B cell (primary cell): Measurements from ENCODE around the gene PPP1R3E.

Source experiments
- CTCF ChIP-seq: fragments of 200-600 bp; IDR thresholded peaks from one replicate; pipeline ENCODE4 v1.8.0; 2022; ENCODE audit warnings: antibody characterized with exemption, mild to moderate bottlenecking
- EZH2 ChIP-seq: IDR thresholded peaks from 2 replicates; pipeline ENCODE4 v1.6.1; 2012; ENCODE audit warnings: borderline replicate concordance, low read depth, mild to moderate bottlenecking, moderate library complexity, low read length; ENCODE audit not compliant: insufficient read depth, poor library complexity, severe bottlenecking

DNA sequence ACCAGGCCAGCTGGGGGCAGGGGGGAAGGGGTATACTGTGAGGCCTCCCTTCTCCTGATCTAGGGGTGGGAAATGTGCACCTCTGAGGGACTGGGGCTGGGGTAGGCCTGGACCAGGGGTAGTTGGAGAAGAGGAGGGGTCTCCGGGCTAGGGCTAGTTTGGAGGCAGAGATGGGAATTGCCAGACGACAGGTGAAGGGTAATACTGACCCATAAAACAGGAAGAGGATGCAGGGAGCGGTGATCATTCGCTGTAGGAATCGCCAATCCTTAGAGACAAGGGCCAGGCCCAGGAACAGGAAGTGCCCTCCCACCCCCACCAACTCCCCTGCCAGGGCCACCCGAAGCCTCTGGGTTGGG lies 45.6 kb upstream of the PPP1R3E start:
- TF ChIP-seq CTCF: no peak
- no peak for TF ChIP-seq EZH2
